Caki2 (cell line): ENCODE measurements around the gene PTPRG. TPM values are rescaled to one million over a fixed set of nuclear protein-coding genes. Genes with fewer than 3 reads are reported as not detected.

Experiments used
- DNase-seq: peaks from one replicate; pipeline ENCODE4 v3.0.0-alpha.2; 2015; ENCODE audit warnings: low read depth
- in situ Hi-C: cut with HindIII; loops from 2 replicates; pipeline ENCODE4 v1.10.0; 2016; ENCODE audit warnings: low sequenced_read_pairs, low pct_unique_long_range_greater_than_20kb, mixed read lengths
- total RNA-seq: library from RNA; depleted of rRNA; stranded (reverse); fragments of >200 nt; shearing (Covaris generic); gene quantifications from 2 replicates; pipeline ENCODE4 v1.2.3, GENCODE V29; 2014; ENCODE audit warnings: low replicate concordance

The PTPRG gene
- total RNA-seq, 1 experiment from 2014 or later, result 9.4 TPM

- no peak for DNase-seq
- in situ Hi-C loops, result no loop called here
Measured at GRCh38 chr3:62090066-62090465, 528.7 kb downstream of the PTPRG start.

GRCh38 chr3:62090519-62090918, 529.1 kb downstream of the PTPRG start:
- in situ Hi-C loops, result no loop called here
- DNase-seq, result no peak

DNA sequence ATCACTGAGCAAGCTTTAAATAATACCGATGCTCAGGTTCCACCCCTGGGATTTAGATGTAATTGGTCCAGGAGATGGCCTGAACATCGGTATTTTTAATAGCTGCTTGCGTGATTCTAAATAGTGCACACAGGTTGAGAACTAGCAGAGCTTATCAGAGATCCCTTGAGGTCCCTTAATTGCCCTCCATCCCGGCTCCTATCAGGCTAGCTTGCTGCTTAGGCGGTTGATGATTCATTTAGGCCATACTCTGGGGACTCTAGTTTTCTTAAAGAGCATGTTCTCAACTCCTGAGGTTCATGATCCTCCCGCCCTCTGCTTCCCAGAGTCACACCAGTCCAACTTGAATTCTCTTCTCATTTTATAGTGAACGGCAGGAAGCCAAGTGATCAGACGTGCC, 531.7 kb downstream of the PTPRG start:
- no peak for DNase-seq
- in situ Hi-C loops, result no loop called here

DNA sequence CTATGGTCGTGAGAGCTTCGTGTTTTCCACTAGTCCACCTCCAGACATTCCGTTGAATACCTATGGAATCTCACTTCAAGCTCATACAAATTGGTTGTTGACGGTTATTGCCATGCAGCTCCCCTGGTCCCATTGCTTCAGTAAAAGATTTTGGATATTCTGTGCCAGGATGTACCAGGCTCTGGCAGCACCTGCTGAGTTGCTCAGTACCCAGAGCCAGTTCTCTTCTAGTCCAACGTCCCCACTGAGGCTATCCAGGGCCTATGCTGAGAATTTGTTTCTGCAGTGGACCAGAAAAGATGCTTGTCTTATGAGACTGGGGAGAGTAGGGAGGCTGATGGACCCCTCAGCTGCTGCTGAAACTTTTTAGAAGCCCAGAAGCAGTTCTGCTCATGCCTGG, 533.1 kb downstream of the PTPRG start:
- in situ Hi-C loops, result no loop called here
- no peak for DNase-seq

GRCh38 chr3:62095080-62095479, 533.7 kb downstream of the PTPRG start:
- no peak for DNase-seq
- in situ Hi-C loops, result no loop called here

DNA sequence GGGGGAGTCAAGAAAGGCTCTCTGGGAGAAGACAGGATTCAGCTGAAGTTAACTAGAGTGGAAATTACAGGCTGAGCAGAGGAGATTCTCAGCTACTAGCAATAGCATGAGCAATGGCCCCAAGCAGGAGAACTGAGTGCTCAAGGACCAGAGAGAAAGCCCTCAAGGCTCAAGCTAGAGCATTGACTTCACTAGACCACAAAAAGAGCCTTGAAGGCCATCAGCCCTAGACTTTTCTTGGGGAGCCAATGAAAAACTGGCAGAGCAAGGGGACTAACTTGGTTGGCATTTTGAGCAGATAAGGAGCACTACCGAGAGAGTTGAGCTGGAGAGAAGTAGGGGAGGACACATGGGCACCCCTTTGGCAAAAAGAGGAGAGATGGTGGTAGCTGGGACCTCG, 534.4 kb downstream of the PTPRG start:
- in situ Hi-C loops, result no loop called here
- no peak for DNase-seq

- in situ Hi-C loops, result no loop called here
- no peak for DNase-seq
Measured at GRCh38 chr3:62096521-62096920, 535.1 kb downstream of the PTPRG start.

- no peak for DNase-seq
- in situ Hi-C loops, result no loop called here
Measured at GRCh38 chr3:62097121-62097520, 535.8 kb downstream of the PTPRG start.

DNA sequence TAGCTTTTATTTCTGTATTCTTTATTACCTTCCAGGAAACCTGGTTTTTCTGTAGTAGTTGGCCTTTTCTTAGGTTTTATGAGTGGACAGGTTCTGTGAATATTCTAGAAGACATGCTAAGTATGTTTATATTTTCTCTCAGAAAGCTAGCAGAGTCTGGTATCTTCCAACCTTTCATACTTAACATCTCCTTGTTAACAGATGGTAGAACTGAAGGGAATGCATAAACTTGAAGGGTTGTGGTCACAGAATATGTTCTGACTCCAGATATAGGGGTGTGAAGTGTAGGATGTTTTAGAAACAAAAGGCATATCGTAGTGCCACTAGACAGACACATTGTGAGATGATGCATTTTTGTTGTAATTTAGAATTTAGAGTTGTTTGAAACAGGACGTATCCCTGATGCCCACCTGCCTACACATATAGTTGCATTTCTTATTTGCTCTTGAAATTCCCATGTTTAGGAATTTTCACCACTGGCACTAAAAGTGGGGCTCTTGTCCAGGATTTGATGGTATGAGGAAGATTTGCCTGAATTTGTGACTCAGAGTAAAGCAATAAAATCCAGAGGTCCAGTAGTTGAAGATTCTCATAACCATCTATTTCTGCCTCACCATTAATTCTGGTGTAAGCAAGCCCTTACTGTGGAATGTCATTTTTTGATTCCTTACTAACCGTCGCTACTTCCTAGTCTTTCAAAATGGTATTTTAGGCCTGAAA, 537.4 kb downstream of the PTPRG start:
- in situ Hi-C loops, result no loop called here

GRCh38 chr3:62100282-62100989, 539.1 kb downstream of the PTPRG start:
- in situ Hi-C loops, result no loop called here
- DNase-seq, result no peak

More for the DNA sequence above, 537.4 kb downstream of the PTPRG start:
- no peak for DNase-seq

DNA sequence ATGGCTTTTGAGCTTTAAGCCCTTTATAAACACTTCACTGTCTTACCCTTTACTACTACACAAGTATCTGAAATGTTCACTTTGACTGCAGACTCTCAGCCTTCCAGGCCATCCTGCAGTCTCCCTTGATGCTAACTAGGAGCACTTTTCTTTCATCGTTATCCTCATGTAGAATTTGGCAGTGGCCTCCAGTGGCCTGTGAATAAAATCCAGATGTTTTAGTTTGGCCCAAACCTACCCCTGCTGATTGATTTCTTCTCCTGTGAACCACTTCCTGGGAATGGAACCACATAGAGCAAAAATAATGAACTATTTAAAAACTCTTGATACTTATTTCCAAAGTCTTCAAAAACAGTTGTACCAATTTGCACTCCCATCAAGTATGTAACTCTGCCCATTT, 540.1 kb downstream of the PTPRG start:
- in situ Hi-C loops, result no loop called here

GRCh38 chr3:62103531-62103930, 542.2 kb downstream of the PTPRG start:
- in situ Hi-C loops, result no loop called here
- DNase-seq, result no peak

More for the DNA sequence above, 540.1 kb downstream of the PTPRG start:
- no peak for DNase-seq

GRCh38 chr3:62109534-62109933, 548.2 kb downstream of the PTPRG start:
- in situ Hi-C loops, result no loop called here
- peak; percentile 3 for DNase-seq

GRCh38 chr3:62110443-62111225, 549.3 kb downstream of the PTPRG start:
- no peak for DNase-seq
- in situ Hi-C loops, result no loop called here

GRCh38 chr3:62113092-62113491, 551.7 kb downstream of the PTPRG start:
- no peak for DNase-seq
- in situ Hi-C loops, result no loop called here

GRCh38 chr3:62114763-62115162, 553.4 kb downstream of the PTPRG start:
- no peak for DNase-seq
- in situ Hi-C loops, result no loop called here

DNA sequence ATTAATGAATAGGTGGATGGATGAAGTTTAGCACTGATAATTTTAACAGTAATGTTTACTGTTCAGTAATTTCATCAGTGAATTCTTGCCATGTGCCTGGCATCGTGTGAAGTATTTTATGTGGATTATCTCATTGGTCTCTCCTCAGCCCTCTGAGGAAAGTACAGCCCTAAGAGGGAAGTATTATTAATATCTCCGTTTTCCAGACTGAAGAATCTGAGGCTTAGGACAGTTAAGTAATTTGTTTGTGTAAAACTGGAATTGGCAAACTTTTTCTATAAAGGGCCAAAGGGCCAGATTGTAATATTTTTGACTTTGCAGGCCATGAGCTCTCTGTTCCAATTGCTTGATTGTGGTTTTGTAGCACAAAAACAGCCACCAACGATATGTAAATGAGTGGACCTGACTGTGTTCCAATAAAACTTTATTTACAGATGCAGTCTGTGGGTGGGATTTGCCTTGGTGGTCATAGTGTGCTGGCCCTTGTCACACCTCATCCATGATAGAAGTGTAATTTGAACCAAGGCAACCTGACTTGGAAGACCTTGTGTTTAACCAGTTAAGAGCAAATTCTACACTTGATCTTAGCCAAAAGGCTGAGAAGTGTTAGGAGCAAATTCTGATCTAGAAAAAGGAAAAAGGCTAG, 556.7 kb downstream of the PTPRG start:
- in situ Hi-C loops, result no loop called here
- no peak for DNase-seq

DNA sequence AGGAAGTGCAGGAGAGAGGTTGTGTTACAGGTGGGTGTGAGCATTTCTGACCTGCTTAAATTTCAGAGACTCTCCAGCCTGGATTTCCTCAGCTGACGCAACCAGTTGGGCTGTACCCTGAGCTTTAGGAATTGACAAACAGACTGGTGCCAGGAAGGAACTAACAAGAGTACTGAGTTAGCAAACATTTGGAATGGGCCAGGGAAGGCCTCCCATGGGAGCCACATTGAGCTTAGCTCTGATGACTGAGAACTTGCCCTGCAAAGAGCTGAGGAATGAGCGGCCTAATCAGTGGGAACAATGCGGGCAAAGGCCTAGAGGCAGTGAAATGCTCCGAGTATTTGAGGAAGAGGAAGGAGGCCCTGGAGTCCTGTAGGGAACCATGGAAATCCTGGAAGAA, 557.8 kb downstream of the PTPRG start:
- no peak for DNase-seq
- in situ Hi-C loops, result no loop called here

DNA sequence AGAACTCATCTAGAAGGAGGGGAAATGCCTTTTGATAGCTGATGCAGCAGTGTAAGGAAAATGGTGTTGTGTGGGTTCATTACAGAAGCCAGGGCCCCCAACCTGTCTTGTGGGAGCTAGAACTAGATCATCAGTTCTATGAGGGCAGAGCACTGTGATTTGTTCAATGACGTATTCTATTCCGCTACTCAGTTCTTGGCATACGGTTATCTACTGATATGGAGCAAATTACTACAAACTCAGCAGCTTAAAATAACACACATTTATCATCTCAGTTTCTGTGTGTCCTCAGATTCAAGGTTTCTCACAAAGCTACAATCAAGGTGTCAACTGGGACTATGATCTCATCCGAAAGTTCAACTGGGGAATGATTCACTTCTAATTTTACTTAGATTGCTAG, 561.4 kb downstream of the PTPRG start:
- DNase-seq, result no peak
- in situ Hi-C loops, result no loop called here
